HepG2 (cell line): ENCODE measurements around the gene IFT57. TPM values are rescaled to one million over a fixed set of nuclear protein-coding genes. Genes with fewer than 3 reads are reported as not detected.
"Not testable (repeated sequence)": the region's sequence is repeated elsewhere in the genome, so short reads cannot be mapped to it uniquely, and the experiment has no call there.

Experiments
- ATAC-seq: fragments of 200-7000 bp; cut with Tn5 transposase; 3 replicates; pipeline ENCODE4 v1.9.1; 2020; ENCODE audit warnings: mild to moderate bottlenecking, moderate library complexity
- BruUV-seq: library from RNA; stranded (reverse); fragments of 400-500 nt; replicated peaks from 2 replicates; lab custom pipeline; 2021; lab: Mats Ljungman, UMichigan
- CTCF ChIA-PET: fragments of 300-600 bp; formaldehyde crosslinking; extraction: SDS; loops from one replicate; lab custom pipeline; 2021; ENCODE audit warnings: low total read pairs, inconsistent platforms, low intra/inter-chr PET ratio; lab: Yijun Ruan, JAX
- POLR2A ChIA-PET: fragments of 350-600 bp; sonication (Branson Sonifier 250); formaldehyde crosslinking; loops from one replicate; lab custom pipeline; 2020; ENCODE audit warnings: antibody characterized with exemption, inconsistent platforms; lab: Yijun Ruan, JAX
- DNase-seq: peaks from one replicate; pipeline ENCODE4 v3.0.0-alpha.2; 2015; ENCODE audit warnings: low spot score
- FAIRE-seq: peaks from 3 replicates; lab custom pipeline; 2011; peaks lifted over from hg19 to GRCh38; lab: Jason Lieb, UNC
- H2AFZ ChIP-seq: one replicate; pipeline ENCODE4 v1.6.1; 2011; ENCODE audit warnings: low read length, inconsistent platforms
- H3K27ac ChIP-seq: fragments of 300-600 bp; 3 replicates; pipeline ENCODE4 v1.8.0; 2011; ENCODE audit warnings: mixed run types, mild to moderate bottlenecking, mixed read lengths, low read length, inconsistent platforms; ENCODE audit not compliant: insufficient read depth; ENCODE audit errors: extremely low read length
- H3K27me3 ChIP-seq, 2 experiments: fragments of 200-600 bp in 1 of 2; 2 replicates in 1 of 2; 3 replicates in 1 of 2; pipeline versions ENCODE4 v1.6.0 to v1.8.0; 2011; ENCODE audit warnings: low read length in 2 of 2, mild to moderate bottlenecking in 2 of 2, moderate library complexity in 2 of 2, inconsistent platforms in 1 of 2; ENCODE audit not compliant: insufficient read depth in 2 of 2, control insufficient read depth in 1 of 2
- H3K36me3 ChIP-seq, 2 experiments: fragments of 200-600 bp in 1 of 2; replicated peaks in 1 of 2; 2 replicates in 1 of 2; 3 replicates in 1 of 2; pipeline versions ENCODE4 v1.5.1 to v1.8.0; 2011; ENCODE audit warnings: low read length in 2 of 2, inconsistent platforms in 1 of 2; ENCODE audit not compliant: insufficient read depth in 2 of 2, control insufficient read depth in 1 of 2
- H3K4me1 ChIP-seq: 2 replicates; pipeline ENCODE4 v1.5.1; 2012; ENCODE audit warnings: low read length, inconsistent platforms; ENCODE audit not compliant: insufficient read depth
- H3K4me2 ChIP-seq: 2 replicates; pipeline ENCODE4 v1.6.0; 2011; ENCODE audit warnings: low read depth, low read length, inconsistent platforms
- H3K4me3 ChIP-seq, 3 experiments: fragments of 200-600 bp in 1 of 3; sonication (generic), shearing (Covaris generic) in 1 of 3; replicated peaks in 1 of 3; 2 replicates each; pipeline ENCODE4 v1.5.1; 2011 to 2016; ENCODE audit warnings: low read length in 3 of 3, inconsistent platforms in 2 of 3, low read depth in 2 of 3, mild to moderate bottlenecking in 2 of 3, control low read depth in 1 of 3, mixed read lengths in 1 of 3; ENCODE audit not compliant: insufficient read depth in 1 of 3
- H3K79me2 ChIP-seq: one replicate; pipeline ENCODE4 v1.6.1; 2011; ENCODE audit warnings: low read length, inconsistent platforms; ENCODE audit not compliant: insufficient read depth
- H3K9ac ChIP-seq: 2 replicates; pipeline ENCODE4 v1.6.0; 2011; ENCODE audit warnings: mild to moderate bottlenecking, low read depth, low read length, inconsistent platforms; ENCODE audit not compliant: insufficient read depth
- H3K9me3 ChIP-seq: 2 replicates; pipeline ENCODE4 v1.5.1; 2012; ENCODE audit warnings: mild to moderate bottlenecking, low read length
- H4K20me1 ChIP-seq: 2 replicates; pipeline ENCODE4 v1.6.0; 2011; ENCODE audit warnings: inconsistent platforms, mild to moderate bottlenecking, low read length, moderate library complexity; ENCODE audit not compliant: insufficient read depth
- GMEB1 ChIP-seq: sonication (generic); formaldehyde crosslinking; IDR thresholded peaks from 2 replicates; pipeline ENCODE4 v1.5.1; 2020; ENCODE audit warnings: missing genetic modification reagents, mild to moderate bottlenecking, borderline replicate concordance
- MED8 ChIP-seq: sonication (generic); formaldehyde crosslinking; IDR thresholded peaks from 2 replicates; pipeline ENCODE4 v1.8.1; 2023; ENCODE audit warnings: mild to moderate bottlenecking, missing genetic modification reagents; ENCODE audit not compliant: insufficient replicate concordance
- MIXL1 ChIP-seq: IDR thresholded peaks from 2 replicates; pipeline ENCODE4 v1.6.1; 2016
- POLR2G ChIP-seq: fragments of 200-400 bp; formaldehyde crosslinking; IDR thresholded peaks from 2 replicates; pipeline ENCODE4 v1.6.1; 2018; ENCODE audit warnings: mild to moderate bottlenecking, low read depth, low read length, moderate library complexity
- PRDM10 ChIP-seq: sonication (generic); formaldehyde crosslinking; IDR thresholded peaks from 2 replicates; pipeline ENCODE4 v1.4.0; 2020; ENCODE audit warnings: low read depth, missing genetic modification reagents
- TFE3 ChIP-seq: IDR thresholded peaks from 2 replicates; pipeline ENCODE4 v1.6.1; 2016
- ZMAT5 ChIP-seq: sonication (generic); formaldehyde crosslinking; IDR thresholded peaks from 2 replicates; pipeline ENCODE4 v1.5.0; 2020; ENCODE audit warnings: mild to moderate bottlenecking, low read depth, missing genetic modification reagents, borderline replicate concordance
- ZNF3 ChIP-seq: IDR thresholded peaks from 2 replicates; pipeline ENCODE4 v1.7.0; 2017; ENCODE audit warnings: inconsistent platforms
- WGBS: methylation state at CpG from one replicate; pipeline ENCODE4 v1.1.6; 2017; ENCODE audit warnings: low lambda C conversion rate; 5-methylcytosine and 5-hydroxymethylcytosine counted together
- in situ Hi-C: cut with HindIII; loops from 2 replicates; pipeline ENCODE4 v1.10.0; 2017; ENCODE audit warnings: low pct_unique_long_range_greater_than_20kb; ENCODE audit not compliant: extremely low pct_ligation_motif_present
- intact Hi-C: fragments of 100-400 bp; cut with micrococcal nuclease; formaldehyde crosslinking; loops from one replicate; pipeline ENCODE4 v1.10.0; 2022; ENCODE audit not compliant: unreplicated experiment
- polyA plus RNA-seq, 8 experiments: library from polyadenylated mRNA; depleted of rRNA in 3 of 8; stranded (reverse) in 7 of 8; unstranded in 1 of 8; fragments of >200 nt; fragmentation: Illumina TruSeq in 4 of 8; extraction: Trizol in 4 of 8; gene quantifications; 2 replicates each; pipeline versions ENCODE4 v1.2.1 to v1.2.3, GENCODE V29; 2011 to 2016; ENCODE audit warnings: low read depth in 4 of 8, missing spikeins in 1 of 8, mixed read lengths in 1 of 8; ENCODE audit not compliant: insufficient read depth in 1 of 8
- total RNA-seq, 5 experiments: library from RNA; depleted of rRNA; stranded (reverse); fragments of >200 nt; fragmentation: Illumina TruSeq; extraction: Trizol; gene quantifications; 2 replicates each; pipeline ENCODE4 v1.2.3, GENCODE V29; 2016; ENCODE audit warnings: low read depth in 1 of 5

Gene IFT57
- total and polyA plus RNA-seq, 2 of the 13 experiments (the other 11 are each of a cell fraction or from before 2014, with no cell fraction given) = 5.5 to 14.5 TPM

- H3K27me3 ChIP-seq, FAIRE-seq, H3K9me3 ChIP-seq, H3K36me3 ChIP-seq, H3K79me2 ChIP-seq, POLR2A ChIA-PET, in situ Hi-C loops, H3K4me1 ChIP-seq, ATAC-seq, BruUV-seq, intact Hi-C loops, H2AFZ ChIP-seq, H3K9ac ChIP-seq, H4K20me1 ChIP-seq, H3K4me2 ChIP-seq, H3K4me3 ChIP-seq, CTCF ChIA-PET, DNase-seq, H3K27ac ChIP-seq: not testable (repeated sequence)
- WGBS = 17% methylated on average over 5 of the region's 5 CpGs
These were observed 42.5 kb upstream of the IFT57 start for GRCh38 chr3:108264534-108265298.

- no peak for DNase-seq
- no peak for ATAC-seq
- H3K9ac ChIP-seq = no peak overlapping the region
- POLR2A ChIA-PET = no interaction called here
- no peaks in the 10 kb centered on the region for H3K79me2 ChIP-seq
- no peaks in the 10 kb centered on the region for H3K36me3 ChIP-seq
- intact Hi-C loops (no loop called here), in situ Hi-C loops (no loop called here)
- no peak for FAIRE-seq
- no peak overlapping the region for H2AFZ ChIP-seq
- no peaks in the 10 kb centered on the region for H3K27me3 ChIP-seq
- H3K4me1 ChIP-seq = no peaks in the 10 kb centered on the region
- H3K4me3 ChIP-seq = no peak overlapping the region
- no TSS peak for BruUV-seq
- H3K27ac ChIP-seq = no peak overlapping the region
- no peaks in the 10 kb centered on the region for H4K20me1 ChIP-seq
- H3K9me3 ChIP-seq = no peaks in the 10 kb centered on the region
- H3K4me2 ChIP-seq = no peak overlapping the region
- CTCF ChIA-PET = no interaction called here
- no peak for TF ChIP-seq PRDM10 (CRISPR knock-in tag)
- TF ChIP-seq MED8 (CRISPR knock-in tag) = no peak
- TF ChIP-seq TFE3 (CRISPR knock-in tag) = no peak
- no peak for TF ChIP-seq GMEB1
- TF ChIP-seq MIXL1 (CRISPR knock-in tag) = no peak
- no peak for TF ChIP-seq ZMAT5 (CRISPR knock-in tag)
- TF ChIP-seq ZNF3 (CRISPR knock-in tag) = no peak
- no peak for TF ChIP-seq POLR2G
These were observed 32.9 kb upstream of the IFT57 start for GRCh38 chr3:108255131-108255530.
